Mucosa of rectum (tissue), 2 donors: ENCODE results near the gene LDHD.
A peak's percentile ranks its signal among the peaks of the same experiment; 100 is the strongest.
"Not testable (repeated sequence)": the region's sequence is repeated elsewhere in the genome, so short reads cannot be mapped to it uniquely, and the experiment has no call there.

Experiments used
- H3K27ac ChIP-seq, 2 donors: one replicate each; pipeline ENCODE4 v1.7.0; 2013; ENCODE audit warnings: inconsistent platforms in 2 of 2, low read depth in 2 of 2, low read length in 2 of 2
- H3K27me3 ChIP-seq, 2 donors: one replicate each; pipeline ENCODE4 v1.7.0; 2013; ENCODE audit warnings: low read length in 2 of 2; ENCODE audit not compliant: control insufficient read depth in 2 of 2, insufficient read depth in 2 of 2
- H3K36me3 ChIP-seq, 2 donors: one replicate each; pipeline ENCODE4 v1.7.0; 2013; ENCODE audit warnings: low read length in 2 of 2; ENCODE audit not compliant: control insufficient read depth in 2 of 2, insufficient read depth in 2 of 2
- H3K4me1 ChIP-seq, 2 donors: one replicate each; pipeline ENCODE4 v1.7.0; 2013; ENCODE audit warnings: low read length in 2 of 2, mild to moderate bottlenecking in 1 of 2; ENCODE audit not compliant: control insufficient read depth in 2 of 2, insufficient read depth in 2 of 2
- H3K4me3 ChIP-seq, 2 donors: one replicate each; pipeline ENCODE4 v1.7.0; 2013; ENCODE audit warnings: low read length in 2 of 2
- H3K9ac ChIP-seq, 2 donors: one replicate each; pipeline ENCODE4 v1.7.0; 2013; ENCODE audit warnings: low read length in 2 of 2, low read depth in 1 of 2, mild to moderate bottlenecking in 1 of 2
- H3K9me3 ChIP-seq, 2 donors: one replicate each; pipeline ENCODE4 v1.7.0; 2013; ENCODE audit warnings: low read length in 2 of 2; ENCODE audit not compliant: control insufficient read depth in 2 of 2
- donor health status: healthy.
- donor health status: Normal muscosa, but diverticular disease.

Gene LDHD

DNA sequence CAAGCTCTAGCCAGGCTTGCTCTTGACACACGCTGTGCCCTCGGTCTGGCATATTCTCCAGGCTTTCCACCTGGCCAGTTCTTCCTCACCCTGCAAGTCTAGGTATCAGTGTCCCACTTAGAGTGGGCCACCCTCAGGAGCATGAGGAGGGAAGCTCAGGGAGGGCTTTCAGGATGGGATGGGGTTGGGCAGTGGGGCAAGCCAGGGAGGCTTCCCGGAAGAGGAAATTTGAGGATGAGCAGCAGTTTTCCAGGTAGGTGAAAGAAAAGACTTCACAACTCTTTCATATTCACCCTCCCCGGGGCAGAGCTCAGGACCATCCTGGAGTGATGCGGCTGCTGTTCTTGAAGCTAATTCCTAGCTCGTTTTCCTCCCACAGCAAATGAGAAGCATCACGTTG, 14.5 kb upstream of the LDHD start:
- Histone ChIP-seq H3K4me1 (no peaks in the 10 kb centered on the region), H3K27ac (no peak overlapping the region), H3K4me3 (no peak overlapping the region), H3K9ac (no peak overlapping the region), H3K27me3 (no peaks in the 10 kb centered on the region), H3K9me3 (no peaks in the 10 kb centered on the region), H3K36me3 (no peaks in the 10 kb centered on the region)

DNA sequence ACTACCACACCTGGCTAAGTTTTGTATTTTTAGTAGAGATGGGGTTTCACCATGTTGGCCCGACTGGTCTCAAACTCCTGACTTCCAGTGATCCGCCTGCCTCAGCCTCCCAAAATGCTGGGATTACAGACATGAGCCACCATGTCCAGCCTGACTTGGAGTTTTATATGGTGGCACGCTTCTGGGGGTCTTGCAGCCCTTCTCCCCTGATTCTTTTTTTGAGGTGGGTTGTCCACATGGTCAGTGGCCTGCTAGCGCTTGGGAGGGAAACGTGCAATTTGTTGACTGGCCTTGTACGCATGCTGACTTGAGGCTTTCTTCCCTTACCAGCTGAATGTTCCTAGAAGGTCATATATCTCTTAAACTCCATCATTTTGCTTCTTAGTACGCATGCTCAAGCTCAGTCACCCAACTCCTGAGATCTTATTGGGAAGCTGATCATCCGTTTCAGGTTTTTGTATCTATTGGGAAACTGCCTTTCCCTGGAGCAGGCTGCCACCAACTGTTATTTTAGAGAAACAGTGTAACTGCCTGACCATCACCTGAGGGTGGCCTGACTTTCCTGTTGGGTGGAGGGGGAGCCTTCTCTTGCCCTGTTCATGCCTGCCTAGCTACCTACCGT, 13.7 kb upstream of the LDHD start:
- H3K9ac ChIP-seq, result no peak overlapping the region

DNA sequence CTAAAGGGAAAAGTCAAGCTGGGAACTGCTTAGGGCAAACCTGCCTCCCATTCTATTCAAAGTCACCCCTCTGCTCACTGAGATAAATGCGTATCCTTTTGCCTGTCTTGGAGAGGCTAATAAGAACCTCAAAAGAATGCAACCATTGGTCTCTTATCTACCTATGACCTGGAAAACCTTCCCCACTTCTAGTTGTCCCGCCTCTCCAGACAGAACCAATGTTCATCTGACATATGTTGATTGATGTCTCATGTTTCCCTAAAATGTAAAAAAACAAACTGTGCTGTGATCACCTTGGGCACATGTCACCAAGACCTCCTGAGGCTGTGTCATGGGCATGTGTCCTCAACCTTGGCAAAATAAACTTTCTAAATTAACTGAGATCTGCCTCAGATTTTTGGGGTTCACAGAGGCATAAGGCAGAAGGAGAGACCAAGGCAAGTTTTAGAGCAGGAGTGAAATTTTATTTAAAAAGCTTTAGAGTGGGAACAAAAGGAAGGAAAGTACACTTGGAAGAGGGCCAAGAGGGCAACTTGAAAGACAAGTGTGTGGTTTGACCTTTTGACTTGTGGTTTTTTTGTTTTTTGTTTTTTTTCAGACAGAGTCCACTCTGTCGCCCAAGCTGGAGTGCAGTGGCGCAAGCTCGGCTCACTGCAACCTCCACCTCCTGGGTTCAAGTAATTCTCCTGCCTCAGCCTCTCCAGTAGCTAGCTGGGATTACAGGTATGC, 13.0 kb upstream of the LDHD start:
- not testable (repeated sequence) for H3K4me3 ChIP-seq, H3K9me3 ChIP-seq, H3K9ac ChIP-seq, H3K27ac ChIP-seq, H3K27me3 ChIP-seq, H3K36me3 ChIP-seq, H3K4me1 ChIP-seq

More for the DNA sequence above, 13.7 kb upstream of the LDHD start:
- Histone ChIP-seq H3K27ac (no peak overlapping the region), H3K36me3 (no peaks in the 10 kb centered on the region), H3K4me1 (no peaks in the 10 kb centered on the region), H3K9me3 (no peaks in the 10 kb centered on the region), H3K4me3 (no peak overlapping the region), H3K27me3 (no peaks in the 10 kb centered on the region)

DNA sequence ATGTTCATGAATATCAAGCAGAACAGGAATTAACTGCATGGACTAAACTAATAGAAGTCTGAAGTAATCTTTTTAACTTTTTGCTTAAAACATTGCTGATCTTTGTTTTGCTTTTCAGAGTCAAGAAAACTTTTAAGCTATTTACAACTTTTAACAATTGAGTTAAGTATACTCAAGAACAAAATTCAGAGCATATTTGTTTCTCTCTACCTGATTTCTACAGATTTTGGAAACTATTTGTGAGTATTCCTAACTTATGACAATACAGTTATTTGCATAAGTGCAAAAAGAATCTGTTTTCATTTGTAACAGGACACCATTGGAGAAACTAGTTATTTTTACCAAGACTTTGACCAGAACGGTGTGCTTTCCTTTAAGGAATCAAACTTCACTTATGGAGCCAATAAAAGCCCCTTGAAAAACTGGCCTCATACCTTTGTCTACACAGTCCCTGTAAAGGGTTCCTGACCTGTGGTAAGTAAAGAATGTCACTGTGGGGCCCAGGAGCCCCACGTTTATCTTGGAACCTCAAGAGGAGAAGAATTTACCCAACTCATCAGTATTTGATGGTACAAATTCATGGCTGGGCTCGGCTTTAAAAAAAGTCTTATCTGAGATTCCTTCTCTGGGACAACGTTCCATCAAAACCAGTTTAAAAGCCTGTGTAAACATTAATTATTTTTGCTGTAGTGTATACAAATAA, 11.3 kb upstream of the LDHD start:
- no peaks in the 10 kb centered on the region for H3K9me3 ChIP-seq
- no peak overlapping the region for H3K27ac ChIP-seq
- no peaks in the 10 kb centered on the region for H3K36me3 ChIP-seq
- H3K4me1 ChIP-seq, result no peaks in the 10 kb centered on the region
- no peaks in the 10 kb centered on the region for H3K27me3 ChIP-seq
- no peak overlapping the region for H3K9ac ChIP-seq
- no peak overlapping the region for H3K4me3 ChIP-seq

DNA sequence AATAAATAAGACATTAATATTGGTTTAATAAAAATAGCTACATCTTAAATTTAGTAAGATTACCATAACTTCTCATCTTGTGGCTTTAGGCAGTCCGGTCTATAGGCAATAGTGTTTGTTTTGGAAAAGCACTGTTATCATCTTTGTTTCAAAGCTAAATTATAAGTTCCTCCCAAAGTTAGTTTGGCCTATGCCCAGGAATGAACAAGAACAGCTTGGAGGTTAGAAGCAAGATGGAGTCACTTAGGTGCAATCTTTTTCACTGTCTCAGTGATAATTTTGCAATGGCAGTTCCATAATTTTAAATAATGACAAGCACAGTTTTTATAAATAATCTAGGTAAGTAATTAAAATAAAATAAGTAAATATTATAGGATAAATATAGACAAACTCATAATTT, 6.0 kb upstream of the LDHD start:
- H3K4me3 ChIP-seq, result no peak overlapping the region
- no peaks in the 10 kb centered on the region for H3K4me1 ChIP-seq
- H3K36me3 ChIP-seq, result no peaks in the 10 kb centered on the region
- H3K27ac ChIP-seq, result no peak overlapping the region
- H3K9ac ChIP-seq, result no peak overlapping the region
- H3K9me3 ChIP-seq, result peaks cover 7 to 9% of the 10 kb centered on the region in 2 donors
- no peaks in the 10 kb centered on the region for H3K27me3 ChIP-seq

DNA sequence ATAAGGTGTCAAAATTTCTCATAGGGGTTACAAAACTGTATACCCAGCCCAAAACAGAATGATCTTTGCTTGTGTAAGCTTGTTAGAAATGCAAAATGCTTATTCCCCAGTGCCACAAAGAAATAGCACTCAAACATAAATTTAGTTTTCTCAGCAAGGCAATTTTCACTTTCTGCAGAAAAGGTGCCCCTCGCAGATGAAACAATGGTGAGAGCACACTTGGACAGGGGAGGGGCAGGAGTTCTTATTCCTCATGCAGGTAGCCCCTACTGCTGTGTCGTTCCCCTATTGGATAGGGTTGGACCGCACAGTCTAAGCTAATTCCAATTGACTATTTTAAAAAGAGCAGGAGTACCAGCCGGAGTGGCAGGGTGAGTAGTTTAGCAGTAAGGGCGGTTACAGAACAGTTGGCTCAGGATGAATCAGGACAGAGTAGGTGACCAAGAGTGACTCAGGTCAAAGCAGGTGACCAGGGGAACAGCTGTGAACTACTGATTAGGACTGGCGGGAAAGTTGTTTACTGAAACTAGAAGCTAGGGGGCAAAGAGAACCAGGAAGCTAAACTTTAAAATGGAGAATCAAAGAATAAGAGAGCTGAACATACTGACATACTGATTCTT, 5.5 kb upstream of the LDHD start:
- no peaks in the 10 kb centered on the region for H3K27me3 ChIP-seq
- no peaks in the 10 kb centered on the region for H3K36me3 ChIP-seq
- no peaks in the 10 kb centered on the region for H3K4me1 ChIP-seq
- no peak overlapping the region for H3K27ac ChIP-seq
- no peak overlapping the region for H3K4me3 ChIP-seq
- H3K9ac ChIP-seq, result no peak overlapping the region
- peaks cover 7 to 9% of the 10 kb centered on the region in 2 donors for H3K9me3 ChIP-seq

DNA sequence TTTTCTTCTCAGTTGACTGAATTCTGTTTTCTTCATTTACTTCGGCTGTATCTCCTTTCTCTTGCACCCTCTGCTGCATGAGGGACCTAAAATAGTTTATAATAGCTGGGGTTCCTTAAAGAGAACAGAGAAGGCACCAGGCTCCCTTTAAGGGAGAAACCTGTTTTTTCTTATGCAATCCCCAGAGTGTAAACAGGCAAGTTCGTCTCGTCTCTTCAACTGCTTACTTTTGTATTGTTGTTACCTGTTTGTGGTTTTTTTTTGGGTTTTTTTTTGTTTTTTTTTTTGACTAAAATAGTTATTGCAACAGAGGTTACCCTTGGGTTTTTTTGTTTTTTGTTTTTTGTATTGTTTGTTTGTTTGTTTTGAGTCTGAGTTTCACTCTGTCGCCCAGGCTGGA, 3.7 kb upstream of the LDHD start:
- no peaks in the 10 kb centered on the region for H3K36me3 ChIP-seq
- no peak overlapping the region for H3K4me3 ChIP-seq
- H3K9ac ChIP-seq, result no peak overlapping the region
- H3K9me3 ChIP-seq, result peaks cover 7 to 9% of the 10 kb centered on the region in 2 donors
- no peaks in the 10 kb centered on the region for H3K27me3 ChIP-seq
- peaks cover 2 to 6% of the 10 kb centered on the region in 2 donors for H3K4me1 ChIP-seq
- H3K27ac ChIP-seq, result no peak overlapping the region

DNA sequence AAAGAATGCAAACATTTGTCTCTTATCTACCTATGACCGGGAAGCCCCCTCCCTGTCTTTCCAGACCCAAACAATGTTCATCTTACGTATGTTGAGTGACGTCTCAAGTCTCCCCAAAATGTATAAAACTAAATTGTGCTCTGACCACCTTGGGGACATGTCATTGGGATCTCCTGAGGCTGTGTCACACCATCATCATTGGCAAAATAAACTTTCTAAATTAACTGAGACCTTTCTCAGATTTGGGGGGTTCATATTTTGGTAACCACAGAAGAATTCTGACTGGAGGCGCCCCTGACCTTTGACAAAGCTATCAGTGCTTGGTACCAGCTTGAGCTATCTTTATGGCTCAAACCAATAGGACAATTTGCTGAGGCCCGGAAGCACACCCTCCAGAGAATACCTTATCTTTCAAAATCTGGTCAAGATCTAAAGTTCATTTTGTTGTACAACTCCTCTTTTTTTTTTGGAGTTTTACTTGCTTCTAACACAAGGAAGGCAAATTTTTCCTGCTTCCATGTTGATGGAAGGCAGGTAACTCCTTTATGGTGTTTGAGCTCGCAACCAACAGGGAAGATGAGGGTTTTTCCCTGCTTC, 2.5 kb upstream of the LDHD start:
- Histone ChIP-seq H3K27ac (no peak overlapping the region), H3K4me3 (no peak overlapping the region), H3K4me1 (peaks cover 4 to 6% of the 10 kb centered on the region in 2 donors), H3K9ac (no peak overlapping the region), H3K27me3 (no peaks in the 10 kb centered on the region), H3K36me3 (peaks cover 0 to 2% of the 10 kb centered on the region in 2 donors), H3K9me3 (peaks cover 7 to 9% of the 10 kb centered on the region in 2 donors)

DNA sequence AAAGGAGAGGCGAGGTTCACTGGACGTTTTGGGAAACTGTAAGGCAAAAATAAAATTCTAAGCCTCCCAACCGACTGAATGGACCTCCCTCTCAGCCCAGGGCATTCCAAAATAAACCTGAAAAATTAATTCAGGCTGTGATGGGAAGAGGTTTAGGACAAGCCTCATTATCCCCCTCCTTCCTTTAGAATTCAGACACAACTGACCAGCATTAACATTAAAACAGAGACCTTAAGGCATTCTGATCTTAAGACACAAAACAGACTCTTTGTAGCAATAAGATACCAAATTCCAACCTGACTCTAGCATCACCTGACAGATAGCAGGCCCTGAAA, 298 bp upstream of the LDHD start:
- H3K27ac ChIP-seq, result no peak overlapping the region
- peaks cover 4 to 8% of the 10 kb centered on the region in 2 donors for H3K4me1 ChIP-seq
- H3K9me3 ChIP-seq, result peaks cover 5% of the 10 kb centered on the region in 2 donors
- H3K9ac ChIP-seq, result no peak overlapping the region
- H3K4me3 ChIP-seq, result peak overlapping the region in 1 of 2 donors; percentile 73
- H3K27me3 ChIP-seq, result no peaks in the 10 kb centered on the region
- peaks cover 0 to 3% of the 10 kb centered on the region in 2 donors for H3K36me3 ChIP-seq
